GM12875 (cell line): ENCODE measurements around the gene NUP62.

ENCODE experiments used
- H3K4me3 ChIP-seq: one replicate; pipeline ENCODE4 v1.5.1; 2011; ENCODE audit warnings: low read depth, low read length, control low read depth
- CTCF ChIP-seq: IDR thresholded peaks from 2 replicates; pipeline ENCODE4 v1.5.1; 2011; ENCODE audit warnings: low read depth, mild to moderate bottlenecking, control low read depth, inconsistent platforms, low read length, moderate library complexity, borderline replicate concordance; ENCODE audit not compliant: insufficient read depth

Gene NUP62

GRCh38 chr19:49871349-49871985 is 57.8 kb downstream of the NUP62 start:
- no peak for TF ChIP-seq CTCF
- no peak overlapping the region for H3K4me3 ChIP-seq

DNA sequence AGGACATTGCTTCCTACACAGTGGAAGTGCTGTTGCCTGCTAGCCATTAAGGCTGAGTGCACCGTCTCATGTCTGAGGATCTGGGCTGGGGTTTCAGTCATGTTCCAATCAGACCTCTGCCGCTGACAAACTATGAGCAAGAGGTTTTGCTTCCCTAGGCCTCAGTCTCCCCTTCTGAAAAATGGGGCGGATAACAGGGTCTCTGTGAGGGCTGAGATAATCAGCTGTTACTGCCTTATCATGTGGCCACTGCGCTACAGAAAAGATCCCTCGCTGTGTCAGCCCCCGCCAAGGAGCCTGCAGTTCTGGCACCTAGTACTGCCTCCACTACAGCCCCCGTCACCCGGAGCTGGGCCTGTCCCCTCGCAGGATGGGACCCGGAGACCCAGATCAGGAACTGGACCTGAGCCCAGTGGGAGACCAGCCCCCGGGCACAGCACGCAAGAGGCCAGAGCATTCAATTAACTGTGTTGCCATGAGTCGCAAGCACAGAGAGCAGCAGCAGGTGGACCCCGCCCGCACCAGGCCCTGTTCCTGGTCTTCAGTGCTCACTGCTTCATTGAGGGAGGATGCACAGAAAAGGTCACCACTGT is 58.9 kb downstream of the NUP62 start:
- peak overlapping the region; percentile 68 for H3K4me3 ChIP-seq
- no peak for TF ChIP-seq CTCF

GRCh38 chr19:49869484-49870308 is 59.6 kb downstream of the NUP62 start:
- H3K4me3 ChIP-seq = peak overlapping the region; percentile 68
- no peak for TF ChIP-seq CTCF

GRCh38 chr19:49869009-49869483 is 60.3 kb downstream of the NUP62 start:
- TF ChIP-seq CTCF = no peak
- H3K4me3 ChIP-seq = peak overlapping the region; percentile 48

DNA sequence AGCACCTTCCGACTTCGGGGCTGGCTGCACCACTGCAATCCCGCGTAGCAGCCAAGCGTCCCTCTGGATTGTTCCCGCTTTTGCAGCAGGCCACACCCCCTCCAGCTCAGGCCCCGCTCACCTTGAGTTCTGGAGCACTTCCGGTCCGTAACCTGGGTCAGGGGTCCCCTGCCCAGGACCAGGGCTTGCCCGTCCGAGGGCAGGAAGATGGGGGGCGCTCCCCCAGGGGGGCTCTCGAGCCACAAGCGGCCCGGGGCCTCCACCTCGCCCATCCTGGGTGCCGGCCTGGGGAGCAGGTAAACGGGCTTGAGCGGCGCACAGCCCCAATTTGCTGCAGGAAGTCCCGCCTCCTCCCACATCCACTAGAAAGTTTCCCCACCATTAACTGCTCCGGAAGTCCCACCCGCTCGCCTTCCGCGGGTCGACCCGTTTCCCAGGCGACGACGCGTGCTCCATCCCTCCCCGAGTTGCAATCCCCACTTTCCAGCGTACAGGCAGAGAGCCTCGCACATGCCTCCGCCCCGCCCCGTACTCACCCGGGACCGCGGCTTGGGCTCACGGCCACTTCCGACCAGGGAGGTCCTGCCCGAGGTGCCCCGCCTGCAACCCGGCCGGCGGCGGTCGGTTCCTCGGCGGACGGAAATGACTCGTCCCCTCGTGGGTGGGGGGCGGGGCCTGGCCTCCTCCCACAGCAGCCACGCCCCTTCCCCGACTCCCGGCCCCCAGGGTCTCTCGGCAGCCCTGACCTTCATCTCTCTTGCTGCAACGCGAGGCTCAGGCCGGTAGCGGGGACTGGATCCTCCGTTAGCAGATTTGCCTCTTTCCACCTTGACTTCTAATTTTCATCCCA is 62.1 kb downstream of the NUP62 start, which contains the start of gene PNKP:
Gene PNKP (minus strand): TSS at position 644 of the 850 bp plus-strand sequence. CDS start 372 bp downstream, at position 272.
- H3K4me3 ChIP-seq = peak within 1 kb of the TSS; percentile 91
- TF ChIP-seq CTCF = no peak

- TF ChIP-seq CTCF = no peak
- no peak overlapping the region for H3K4me3 ChIP-seq
Observed at GRCh38 chr19:49864890-49865289, 64.4 kb downstream of the NUP62 start.
